ENCODE data around the gene KCNH1.

GRCh38 chr1:210883821-210884220 lies 250.1 kb downstream of the KCNH1 start:
- TF ChIP-seq, protein P1, sequence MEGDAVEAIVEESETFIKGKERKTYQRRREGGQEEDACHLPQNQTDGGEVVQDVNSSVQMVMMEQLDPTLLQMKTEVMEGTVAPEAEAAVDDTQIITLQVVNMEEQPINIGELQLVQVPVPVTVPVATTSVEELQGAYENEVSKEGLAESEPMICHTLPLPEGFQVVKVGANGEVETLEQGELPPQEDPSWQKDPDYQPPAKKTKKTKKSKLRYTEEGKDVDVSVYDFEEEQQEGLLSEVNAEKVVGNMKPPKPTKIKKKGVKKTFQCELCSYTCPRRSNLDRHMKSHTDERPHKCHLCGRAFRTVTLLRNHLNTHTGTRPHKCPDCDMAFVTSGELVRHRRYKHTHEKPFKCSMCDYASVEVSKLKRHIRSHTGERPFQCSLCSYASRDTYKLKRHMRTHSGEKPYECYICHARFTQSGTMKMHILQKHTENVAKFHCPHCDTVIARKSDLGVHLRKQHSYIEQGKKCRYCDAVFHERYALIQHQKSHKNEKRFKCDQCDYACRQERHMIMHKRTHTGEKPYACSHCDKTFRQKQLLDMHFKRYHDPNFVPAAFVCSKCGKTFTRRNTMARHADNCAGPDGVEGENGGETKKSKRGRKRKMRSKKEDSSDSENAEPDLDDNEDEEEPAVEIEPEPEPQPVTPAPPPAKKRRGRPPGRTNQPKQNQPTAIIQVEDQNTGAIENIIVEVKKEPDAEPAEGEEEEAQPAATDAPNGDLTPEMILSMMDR (conservative IDR thresholded peaks at IDR 0.05), result no peak
- TF ChIP-seq ZFX (IDR thresholded peaks at IDR 0.05), result no peak
